Large intestine (tissue), 3 donors: Measurements from ENCODE around the gene CHAT. TPM values are rescaled to one million over a fixed set of nuclear protein-coding genes. Genes with fewer than 3 reads are reported as not detected.

Experiments used
- DNase-seq, 2 donors: peaks; one replicate each; pipeline versions ENCODE4 v3.0.0 to v3.0.0-alpha.2; 2013
- H3K27ac ChIP-seq: one replicate; pipeline ENCODE4 v1.5.1; 2013; ENCODE audit warnings: low read length
- H3K27me3 ChIP-seq: 2 replicates; pipeline ENCODE4 v1.6.1; 2013; ENCODE audit warnings: low read length; ENCODE audit not compliant: control insufficient read depth, insufficient read depth
- H3K36me3 ChIP-seq: 2 replicates; pipeline ENCODE4 v1.6.1; 2013; ENCODE audit warnings: low read length; ENCODE audit not compliant: control insufficient read depth, insufficient read depth
- H3K4me1 ChIP-seq: one replicate; pipeline ENCODE4 v1.6.1; 2013; ENCODE audit warnings: low read length; ENCODE audit not compliant: control insufficient read depth, insufficient read depth
- H3K4me3 ChIP-seq: one replicate; pipeline ENCODE4 v1.5.1; 2013; ENCODE audit warnings: low read length
- H3K9me3 ChIP-seq: one replicate; pipeline ENCODE4 v1.6.1; 2013; ENCODE audit warnings: mild to moderate bottlenecking, low read depth, low read length, moderate library complexity; ENCODE audit not compliant: control insufficient read depth
- WGBS: methylation state at CpG from one replicate; pipeline ENCODE4 v1.1.5; 2013; ENCODE audit warnings: low lambda C conversion rate; ENCODE audit not compliant: insufficient coverage; 5-methylcytosine and 5-hydroxymethylcytosine counted together
- polyA plus RNA-seq: library from polyadenylated mRNA; unstranded; fragments of 120-200 nt; gene quantifications from one replicate; pipeline ENCODE4 v1.2.1, GENCODE V29; 2013

Gene CHAT
- polyA plus RNA-seq, 1 donor: 0.96 TPM

DNA sequence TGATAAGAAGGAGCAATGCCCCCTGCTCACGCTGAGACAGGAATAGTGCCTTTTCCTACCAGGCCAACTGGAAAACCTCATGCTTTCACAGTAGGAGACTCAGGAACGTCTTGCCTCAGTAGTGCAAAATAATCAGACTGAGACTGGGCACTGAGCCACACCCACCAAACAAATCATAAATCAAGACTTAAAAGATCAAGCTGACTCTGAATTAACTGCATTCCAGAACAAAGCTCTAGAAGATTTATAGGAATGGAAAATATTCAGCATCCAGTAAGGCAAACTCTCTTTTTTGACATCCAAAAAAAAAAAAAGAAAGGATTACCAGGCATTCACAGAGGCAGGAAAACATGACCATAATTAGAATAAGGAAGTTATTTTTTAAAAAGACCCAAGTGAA lies 34.2 kb upstream of the CHAT start:
- no CpG with 5 or more reads among the region's 2 CpGs for WGBS
- Histone ChIP-seq H3K4me3 (no peak overlapping the region), H3K27me3 (no peaks in the 10 kb centered on the region), H3K27ac (no peak overlapping the region), H3K9me3 (no peaks in the 10 kb centered on the region), H3K36me3 (no peaks in the 10 kb centered on the region), H3K4me1 (no peaks in the 10 kb centered on the region)
- no peak for DNase-seq

DNA sequence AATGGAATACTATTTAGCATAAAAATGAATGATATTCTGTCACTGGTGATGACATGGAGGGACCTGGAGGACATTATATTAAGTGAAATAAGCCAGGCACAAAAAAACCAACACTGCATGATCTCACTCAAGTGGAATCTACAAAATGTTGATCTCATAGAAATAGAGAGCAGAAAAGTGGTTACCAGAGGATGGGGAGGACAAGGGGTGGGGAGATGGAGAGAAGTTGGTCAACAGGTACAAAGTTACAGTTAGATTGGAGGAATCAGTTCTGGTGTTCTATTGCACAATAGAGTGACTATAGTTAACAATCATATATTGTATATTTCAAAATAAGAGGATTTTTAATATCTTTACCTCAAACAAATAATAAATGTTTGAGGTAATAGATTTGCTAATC lies 28.4 kb upstream of the CHAT start:
- Histone ChIP-seq H3K27ac (no peak overlapping the region), H3K36me3 (no peaks in the 10 kb centered on the region), H3K27me3 (peaks cover 4% of the 10 kb centered on the region), H3K4me3 (no peak overlapping the region), H3K9me3 (no peaks in the 10 kb centered on the region), H3K4me1 (no peaks in the 10 kb centered on the region)
- DNase-seq: no peak

DNA sequence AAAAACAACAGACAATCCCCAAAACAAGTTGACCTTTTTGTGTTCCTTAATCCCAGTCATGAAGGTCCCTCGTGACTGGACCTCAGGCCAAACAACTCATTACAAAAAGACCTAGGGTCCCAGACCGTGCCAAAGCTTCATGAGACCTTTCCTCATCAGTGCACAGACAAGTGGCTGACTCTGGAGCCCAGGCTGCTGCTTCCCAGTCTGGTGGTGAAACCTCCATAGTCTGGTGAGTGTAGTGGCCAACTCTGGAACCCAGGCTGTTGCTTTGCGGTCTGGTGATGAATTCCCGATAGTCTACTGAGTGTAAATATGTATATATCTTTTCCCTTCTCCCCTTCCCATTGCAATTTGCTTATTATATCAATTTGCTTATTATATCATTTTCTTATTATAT lies 25.9 kb upstream of the CHAT start:
- H3K27me3 ChIP-seq: peaks cover 6% of the 10 kb centered on the region
- no peak overlapping the region for H3K4me3 ChIP-seq
- no peak overlapping the region for H3K27ac ChIP-seq
- H3K9me3 ChIP-seq: no peaks in the 10 kb centered on the region
- no peak for DNase-seq
- H3K36me3 ChIP-seq: no peaks in the 10 kb centered on the region
- WGBS: 86% methylated on average over 1 of the region's 4 CpGs
- H3K4me1 ChIP-seq: no peaks in the 10 kb centered on the region

DNA sequence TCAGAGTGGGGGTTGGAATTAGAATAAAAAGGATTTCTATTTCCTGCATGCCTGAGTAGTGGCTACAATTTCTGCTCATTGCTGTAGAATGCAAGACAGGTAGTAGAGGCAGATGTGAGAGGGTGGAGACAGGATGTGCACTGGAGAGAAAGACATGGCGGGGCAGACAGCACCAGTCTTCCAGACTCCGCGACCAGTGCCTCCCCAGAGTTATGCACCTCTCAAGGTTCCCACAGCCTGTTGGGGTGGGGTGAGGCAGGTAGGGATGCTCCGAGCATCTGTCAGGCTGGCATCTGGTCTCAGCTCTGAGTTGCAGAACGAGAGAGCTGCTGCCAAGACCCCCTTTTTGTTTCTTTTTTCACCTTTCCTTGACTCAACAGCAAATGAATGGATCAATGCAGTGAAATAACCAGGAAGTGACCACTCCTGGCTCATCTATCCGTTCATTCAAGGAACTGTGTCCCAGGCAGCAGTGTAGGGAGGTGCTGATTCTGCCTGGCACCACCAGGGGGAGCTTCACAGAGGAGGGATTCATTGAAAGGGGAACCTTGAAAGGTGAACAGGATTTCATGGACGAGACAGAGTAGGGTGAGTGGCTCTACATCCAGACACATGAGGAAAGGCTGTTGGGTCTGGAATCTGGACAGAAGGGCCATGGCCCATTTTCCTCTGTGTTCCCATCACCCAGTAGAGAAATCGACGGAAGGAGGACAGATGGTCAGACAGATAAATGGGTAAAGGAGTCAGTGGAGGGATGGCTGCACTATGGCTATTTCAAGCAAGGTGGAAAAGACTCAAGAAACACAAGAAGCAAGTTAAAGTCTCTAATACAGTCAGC lies 20.9 kb upstream of the CHAT start:
- Histone ChIP-seq H3K4me1 (no peaks in the 10 kb centered on the region), H3K27me3 (peaks cover 6% of the 10 kb centered on the region), H3K36me3 (no peaks in the 10 kb centered on the region), H3K27ac (no peak overlapping the region), H3K9me3 (no peaks in the 10 kb centered on the region), H3K4me3 (no peak overlapping the region)
- DNase-seq: peak; percentile 38 to 45
- WGBS: 40% methylated on average over 1 of the region's 9 CpGs

DNA sequence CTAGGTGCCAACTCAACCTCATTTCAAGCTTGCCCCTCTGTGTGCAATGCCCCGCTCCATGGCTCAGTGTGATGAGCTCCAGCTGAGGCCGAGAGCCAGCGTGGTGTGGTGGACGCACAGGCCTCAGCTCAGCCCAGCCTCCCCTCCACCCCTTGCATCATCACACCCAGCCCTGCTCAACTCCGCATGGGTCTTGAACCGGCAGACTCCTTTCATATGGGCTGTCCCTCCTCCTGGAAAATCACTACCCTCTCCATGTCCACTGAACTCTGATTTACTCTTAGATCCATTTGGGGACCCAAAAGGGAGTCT lies 20.3 kb upstream of the CHAT start:
- no peak overlapping the region for H3K27ac ChIP-seq
- DNase-seq: no peak
- no peaks in the 10 kb centered on the region for H3K4me1 ChIP-seq
- no peaks in the 10 kb centered on the region for H3K36me3 ChIP-seq
- peaks cover 6% of the 10 kb centered on the region for H3K27me3 ChIP-seq
- no peak overlapping the region for H3K4me3 ChIP-seq
- WGBS: no CpG with 5 or more reads among the region's 6 CpGs
- no peaks in the 10 kb centered on the region for H3K9me3 ChIP-seq

DNA sequence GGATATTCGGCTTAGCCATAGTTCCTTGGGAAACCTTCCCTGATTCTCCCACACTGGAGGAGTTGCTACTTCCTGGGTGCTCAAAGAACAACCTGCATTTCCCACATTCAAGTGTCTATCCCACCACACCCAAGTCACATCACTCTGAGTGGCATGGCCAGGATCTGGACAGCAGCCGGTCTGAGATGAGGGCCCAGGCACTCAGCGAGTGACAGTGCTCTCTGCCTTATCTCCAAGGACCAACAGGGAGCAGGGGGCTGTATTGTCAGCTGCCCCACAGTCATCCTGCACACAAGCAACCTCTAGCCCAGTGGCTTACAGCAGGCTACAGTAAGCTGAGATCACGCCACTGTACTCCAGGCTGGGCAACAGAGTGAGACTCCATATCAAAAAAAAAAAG lies 19.8 kb upstream of the CHAT start:
- no peak for DNase-seq
- H3K9me3 ChIP-seq: no peaks in the 10 kb centered on the region
- H3K36me3 ChIP-seq: no peaks in the 10 kb centered on the region
- H3K4me1 ChIP-seq: no peaks in the 10 kb centered on the region
- peaks cover 6% of the 10 kb centered on the region for H3K27me3 ChIP-seq
- no peak overlapping the region for H3K27ac ChIP-seq
- WGBS: no CpG with 5 or more reads among the region's 4 CpGs
- H3K4me3 ChIP-seq: no peak overlapping the region

DNA sequence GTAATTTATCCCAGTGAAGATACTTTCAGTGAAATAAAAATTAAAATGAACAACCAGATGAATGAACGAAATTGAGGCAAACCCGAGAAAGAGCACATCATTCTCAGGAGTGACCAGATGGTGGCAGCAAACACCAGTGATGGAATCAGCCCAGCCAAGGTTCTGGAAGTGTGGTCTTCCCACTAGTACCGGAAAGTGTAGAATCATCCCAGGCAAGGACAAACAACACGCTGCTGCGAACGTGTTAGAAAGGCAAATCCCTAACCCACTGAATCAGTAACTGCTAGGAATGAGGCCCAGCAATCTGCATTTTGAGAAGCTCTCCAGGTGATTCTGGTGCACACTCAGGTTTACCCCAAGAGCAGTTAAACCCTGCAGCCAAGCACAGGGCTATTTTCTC lies 19.2 kb upstream of the CHAT start:
- no CpG with 5 or more reads among the region's 6 CpGs for WGBS
- DNase-seq: peak; percentile 36 to 40
- Histone ChIP-seq H3K27me3 (peaks cover 5% of the 10 kb centered on the region), H3K36me3 (no peaks in the 10 kb centered on the region), H3K4me1 (no peaks in the 10 kb centered on the region), H3K9me3 (no peaks in the 10 kb centered on the region), H3K4me3 (no peak overlapping the region), H3K27ac (no peak overlapping the region)

DNA sequence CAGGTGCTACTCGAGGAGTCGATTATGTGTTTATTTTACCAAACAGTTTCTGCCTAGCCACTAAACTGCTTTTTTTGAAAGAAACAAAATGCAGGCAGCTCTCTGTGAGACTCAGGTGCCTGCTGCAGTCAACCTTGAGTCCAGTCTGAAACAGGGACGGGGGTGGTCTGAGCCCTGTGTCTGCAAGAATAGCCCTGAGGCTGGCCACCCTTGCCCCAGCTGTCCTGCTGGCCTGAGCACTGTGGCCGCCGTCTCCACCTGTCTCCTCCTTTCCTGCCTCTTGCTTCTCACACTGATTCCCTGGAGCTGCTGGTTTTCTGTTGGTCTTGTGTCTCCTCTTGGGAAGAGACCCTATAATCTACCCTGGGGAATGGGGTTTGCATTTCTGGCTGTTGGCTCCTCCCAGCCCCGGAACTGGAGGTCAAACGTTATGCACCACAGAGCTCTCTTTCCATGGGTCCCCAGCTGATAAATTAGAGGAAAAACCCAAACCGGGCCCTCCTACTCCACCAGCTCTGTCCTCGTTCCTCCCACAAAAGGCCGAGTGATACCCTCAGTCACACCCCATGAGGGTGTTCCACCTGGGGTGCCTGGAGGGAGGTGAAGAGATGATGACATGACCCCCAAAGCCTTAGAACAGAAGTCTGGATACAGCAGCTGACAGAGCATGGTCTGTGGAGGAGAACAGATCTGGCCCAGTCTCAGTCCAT lies 18.7 kb upstream of the CHAT start:
- Histone ChIP-seq H3K36me3 (no peaks in the 10 kb centered on the region), H3K27me3 (peaks cover 8% of the 10 kb centered on the region), H3K27ac (no peak overlapping the region), H3K9me3 (no peaks in the 10 kb centered on the region), H3K4me1 (no peaks in the 10 kb centered on the region), H3K4me3 (no peak overlapping the region)
- WGBS: no CpG with 5 or more reads among the region's 10 CpGs
- DNase-seq: no peak

DNA sequence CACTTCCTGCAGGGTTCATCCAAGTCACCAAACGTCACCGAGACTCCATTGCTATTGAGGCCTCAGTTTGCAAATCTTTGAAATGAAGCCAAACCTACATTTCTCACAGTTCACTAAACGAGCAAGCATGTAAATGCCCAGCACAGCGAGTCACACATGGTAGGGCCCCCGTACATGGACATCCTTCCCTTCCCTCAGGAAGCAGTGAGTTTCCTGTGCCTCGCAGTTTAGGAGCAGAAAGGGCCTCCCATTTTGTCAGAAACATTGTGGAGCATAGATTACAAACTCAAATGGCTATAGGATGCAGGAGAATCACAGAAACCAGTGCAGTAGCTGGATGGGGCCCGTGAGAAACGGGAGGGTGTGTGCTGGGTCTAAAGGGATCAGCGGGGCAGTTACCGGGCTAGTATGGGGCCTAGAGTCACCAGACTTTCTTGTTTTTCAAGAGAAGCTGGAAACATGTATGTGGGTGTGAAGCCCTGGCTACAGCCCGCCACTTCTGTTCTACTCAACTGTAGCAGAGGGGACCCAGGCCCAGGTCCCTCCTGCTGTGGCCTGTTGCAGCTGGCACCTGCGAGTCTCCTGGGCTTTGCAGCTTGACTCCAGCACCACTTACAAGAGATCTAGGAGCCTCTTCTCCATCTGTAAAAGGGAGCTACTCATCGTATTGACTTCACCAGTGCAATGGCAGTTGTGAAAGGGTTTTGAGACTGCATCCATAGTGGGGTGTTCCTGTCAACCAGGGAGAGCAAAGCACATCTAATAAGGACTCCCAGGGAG lies 17.9 kb upstream of the CHAT start:
- Histone ChIP-seq H3K9me3 (no peaks in the 10 kb centered on the region), H3K4me3 (no peak overlapping the region), H3K27ac (no peak overlapping the region), H3K4me1 (no peaks in the 10 kb centered on the region), H3K27me3 (peaks cover 11% of the 10 kb centered on the region), H3K36me3 (no peaks in the 10 kb centered on the region)
- no peak for DNase-seq
- 80% methylated on average over 1 of the region's 13 CpGs for WGBS

DNA sequence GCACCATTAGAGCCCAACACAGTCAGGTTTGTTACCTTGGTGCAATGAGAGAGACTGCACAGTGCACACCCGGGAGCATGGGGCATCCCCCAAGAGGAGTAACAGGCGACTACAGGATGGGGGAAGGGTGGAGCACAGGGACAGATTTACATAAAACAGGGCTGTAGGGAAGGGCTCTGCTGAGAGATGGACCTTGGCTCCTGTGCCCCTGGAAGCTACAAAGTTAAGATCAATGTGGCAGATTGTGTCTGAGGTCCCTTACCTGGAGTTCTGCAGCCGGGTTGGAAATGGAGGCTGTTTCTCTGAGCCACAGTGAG lies 17.4 kb upstream of the CHAT start:
- H3K4me3 ChIP-seq: no peak overlapping the region
- no peaks in the 10 kb centered on the region for H3K4me1 ChIP-seq
- H3K27ac ChIP-seq: no peak overlapping the region
- no CpG with 5 or more reads among the region's 3 CpGs for WGBS
- H3K27me3 ChIP-seq: peaks cover 8% of the 10 kb centered on the region
- H3K36me3 ChIP-seq: no peaks in the 10 kb centered on the region
- H3K9me3 ChIP-seq: no peaks in the 10 kb centered on the region
- peak in 1 of 2 donors; percentile 22 for DNase-seq
